HG03354 (cell line): ENCODE data around the gene IRF4.

Experiments used
- ATAC-seq: cut with Tn5 transposase; IDR thresholded peaks from one replicate; pipeline ENCODE4 v1.9.1; 2021; ENCODE audit warnings: mild to moderate bottlenecking; ENCODE audit not compliant: unreplicated experiment, poor library complexity, severe bottlenecking

IRF4 gene

GRCh38 chr6:352896-353470 is 38.6 kb upstream of the IRF4 start:
- no peak for ATAC-seq

- no peak for ATAC-seq
Observed at GRCh38 chr6:353642-354614, 37.6 kb upstream of the IRF4 start.

GRCh38 chr6:354631-355280 is 36.8 kb upstream of the IRF4 start:
- no peak for ATAC-seq

GRCh38 chr6:355373-356208 is 36.0 kb upstream of the IRF4 start:
- no peak for ATAC-seq

GRCh38 chr6:356828-357251 is 34.7 kb upstream of the IRF4 start:
- peak; percentile 61 for ATAC-seq

GRCh38 chr6:357261-357790 is 34.2 kb upstream of the IRF4 start:
- no peak for ATAC-seq

- no peak for ATAC-seq
Observed at GRCh38 chr6:357791-358341, 33.7 kb upstream of the IRF4 start.

- ATAC-seq: no peak
Observed at GRCh38 chr6:358432-358831, 33.1 kb upstream of the IRF4 start.

GRCh38 chr6:358847-359246 is 32.7 kb upstream of the IRF4 start:
- no peak for ATAC-seq

- ATAC-seq: no peak
Observed at GRCh38 chr6:359261-360035, 32.1 kb upstream of the IRF4 start.

- ATAC-seq: no peak
Observed at GRCh38 chr6:360349-360748, 31.2 kb upstream of the IRF4 start.

GRCh38 chr6:360764-361373 is 30.7 kb upstream of the IRF4 start:
- no peak for ATAC-seq

- no peak for ATAC-seq
Observed at GRCh38 chr6:361411-362132, 30.0 kb upstream of the IRF4 start.

- ATAC-seq: no peak
Observed at GRCh38 chr6:362231-362923, 29.2 kb upstream of the IRF4 start.

- no peak for ATAC-seq
Observed at GRCh38 chr6:362924-363249, 28.7 kb upstream of the IRF4 start.

GRCh38 chr6:363291-363690 is 28.3 kb upstream of the IRF4 start:
- ATAC-seq: no peak

GRCh38 chr6:363909-364308 is 27.6 kb upstream of the IRF4 start:
- no peak for ATAC-seq
